GM15510 (cell line): Measurements from ENCODE around the gene EPN2.

ENCODE experiments used
- POLR2A ChIP-seq: IDR thresholded peaks from 3 replicates; pipeline ENCODE4 v1.6.1; 2011; ENCODE audit warnings: borderline replicate concordance; ENCODE audit not compliant: insufficient read length; ENCODE audit errors: extremely low read depth

EPN2 gene

DNA sequence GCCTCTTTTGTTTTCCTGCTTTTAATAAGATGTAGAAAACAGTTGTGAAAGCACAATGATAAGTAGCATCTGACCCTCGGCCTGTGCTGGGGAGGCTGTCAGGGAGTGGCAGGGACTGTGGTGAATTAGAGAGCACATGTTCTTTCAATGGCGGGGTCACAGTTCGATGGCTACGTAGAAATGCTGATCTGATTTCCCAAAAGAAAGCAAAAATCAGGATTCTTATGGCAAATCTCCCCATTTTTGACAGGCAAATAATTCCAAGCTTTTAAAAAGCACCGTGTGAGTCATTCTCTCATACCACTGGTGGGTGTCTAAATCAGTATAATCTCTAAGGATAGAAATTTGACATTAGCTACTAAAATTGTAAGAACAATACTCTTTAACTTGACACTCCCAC, 137.0 kb downstream of the EPN2 start:
- TF ChIP-seq POLR2A: no peak

DNA sequence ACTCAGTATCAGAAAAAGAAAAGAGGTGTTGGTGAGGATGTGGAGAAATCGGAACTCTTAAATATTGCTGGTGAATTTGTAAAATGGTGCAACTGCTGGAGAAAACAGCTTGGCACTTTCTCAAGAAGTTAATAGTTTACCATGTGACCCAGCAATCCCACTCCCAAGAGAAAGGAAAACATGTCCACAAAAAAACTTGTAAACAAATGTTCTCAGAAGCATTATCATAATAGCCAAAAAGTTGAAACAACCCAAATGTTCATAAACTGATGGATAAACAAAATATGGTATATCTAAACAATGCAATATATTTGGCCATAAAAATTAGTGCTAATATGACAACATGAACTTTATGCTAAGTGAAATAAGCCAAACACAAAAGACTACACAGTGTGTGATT, 138.6 kb downstream of the EPN2 start:
- TF ChIP-seq POLR2A: no peak

DNA sequence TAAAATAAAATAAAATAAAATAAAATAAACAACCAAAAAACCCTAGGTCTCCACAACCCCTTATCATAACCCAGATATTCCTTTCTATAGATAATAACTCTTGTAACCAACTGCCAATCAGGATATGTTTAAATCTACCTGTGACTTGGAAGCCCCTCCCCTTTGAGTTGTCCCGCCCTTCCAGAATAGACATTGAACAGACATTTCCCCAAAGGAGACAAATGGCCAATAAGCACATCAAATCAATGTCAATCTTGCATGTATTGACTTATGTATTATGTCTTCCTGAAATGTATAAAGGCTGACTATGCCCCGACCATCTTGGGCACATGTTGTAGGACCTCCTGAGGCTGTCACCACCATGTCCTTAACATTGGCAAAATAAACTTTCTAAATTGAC, 139.6 kb downstream of the EPN2 start:
- no peak for TF ChIP-seq POLR2A

DNA sequence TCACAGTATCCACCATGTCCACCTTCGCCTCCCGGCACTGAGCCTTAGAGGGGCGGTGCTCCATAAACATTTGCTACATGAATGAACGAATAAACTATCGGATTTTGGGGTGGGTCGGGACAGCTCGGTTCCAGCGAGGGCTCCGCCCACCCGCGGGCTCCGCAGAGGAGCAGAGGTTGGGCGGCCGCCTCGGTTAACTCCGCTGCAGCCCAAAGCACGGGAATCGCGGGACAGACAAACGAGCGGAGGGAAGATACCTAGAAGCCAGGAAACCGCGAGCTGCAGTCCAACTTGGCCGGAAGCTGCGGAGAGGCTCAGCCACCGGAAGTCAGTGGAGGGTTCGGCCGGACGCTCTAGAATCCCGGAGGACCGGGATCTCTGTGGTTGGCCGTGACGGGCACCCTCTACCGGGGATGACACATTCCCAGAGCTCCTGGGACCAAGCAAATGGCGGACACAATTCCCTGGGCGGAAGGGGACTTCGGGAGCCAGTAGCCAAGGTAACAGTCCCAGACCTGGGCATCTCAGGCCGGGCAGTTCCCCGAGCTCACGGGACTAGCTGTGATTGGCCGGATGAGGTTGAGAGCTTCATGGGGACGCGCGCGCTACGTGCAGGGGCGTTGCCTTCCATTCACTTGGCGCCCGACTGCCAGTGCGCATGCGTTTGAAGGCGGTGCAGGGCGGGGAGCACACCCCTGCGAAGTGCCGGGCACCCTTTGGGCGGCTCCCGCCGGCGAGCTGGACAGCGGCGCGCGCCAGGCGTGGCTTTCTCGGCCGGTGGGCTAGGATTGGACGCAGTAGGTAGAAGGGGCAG, 140.6 kb downstream of the EPN2 start:
- TF ChIP-seq POLR2A: peak; percentile 75

DNA sequence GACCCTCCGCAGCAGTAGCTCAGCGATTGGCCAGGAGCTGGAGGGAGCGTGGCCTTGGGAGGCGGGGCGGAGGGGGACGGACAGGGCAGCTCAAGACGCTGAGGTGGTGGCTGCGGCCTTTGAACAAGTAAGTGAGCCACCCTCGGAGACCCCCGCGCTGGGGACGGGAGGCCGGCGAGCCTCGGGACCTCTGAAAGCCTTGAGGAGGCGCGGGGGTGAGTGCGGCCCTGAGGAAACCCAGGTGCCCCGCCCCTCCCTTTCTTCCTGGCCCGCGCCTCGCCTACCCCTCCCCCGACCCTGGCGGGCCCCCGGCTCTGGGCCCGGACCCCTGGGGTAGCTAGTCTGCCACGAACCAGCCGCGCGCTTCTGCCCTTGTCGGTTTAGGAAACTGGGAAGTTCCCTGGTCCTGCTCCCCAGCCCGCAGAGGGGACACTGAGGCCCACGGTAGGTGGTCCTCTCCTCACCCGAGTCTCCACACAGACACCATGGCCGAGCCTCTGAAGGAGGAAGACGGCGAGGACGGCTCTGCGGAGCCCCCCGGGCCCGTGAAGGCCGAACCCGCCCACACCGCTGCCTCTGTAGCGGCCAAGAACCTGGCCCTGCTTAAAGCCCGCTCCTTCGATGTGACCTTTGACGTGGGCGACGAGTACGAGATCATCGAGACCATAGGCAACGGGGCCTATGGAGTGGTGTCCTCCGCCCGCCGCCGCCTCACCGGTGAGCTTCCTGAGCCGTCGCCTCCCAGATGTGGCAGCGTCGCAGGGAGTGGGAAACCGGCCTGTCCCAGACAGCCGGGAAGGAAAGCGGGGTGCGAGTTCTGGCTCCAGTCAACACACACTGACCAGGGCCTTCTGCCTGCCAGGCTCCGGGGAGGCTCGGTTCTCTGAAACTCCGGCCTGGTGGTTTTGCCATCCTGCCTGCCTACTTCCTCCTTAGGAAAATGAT, 141.5 kb downstream of the EPN2 start, which contains the start of gene MAPK7:
TSS of gene MAPK7 (plus strand) at position 83 of the 945 bp plus-strand sequence. CDS start at position 486, 403 bp downstream.
- TF ChIP-seq POLR2A: no peak

DNA sequence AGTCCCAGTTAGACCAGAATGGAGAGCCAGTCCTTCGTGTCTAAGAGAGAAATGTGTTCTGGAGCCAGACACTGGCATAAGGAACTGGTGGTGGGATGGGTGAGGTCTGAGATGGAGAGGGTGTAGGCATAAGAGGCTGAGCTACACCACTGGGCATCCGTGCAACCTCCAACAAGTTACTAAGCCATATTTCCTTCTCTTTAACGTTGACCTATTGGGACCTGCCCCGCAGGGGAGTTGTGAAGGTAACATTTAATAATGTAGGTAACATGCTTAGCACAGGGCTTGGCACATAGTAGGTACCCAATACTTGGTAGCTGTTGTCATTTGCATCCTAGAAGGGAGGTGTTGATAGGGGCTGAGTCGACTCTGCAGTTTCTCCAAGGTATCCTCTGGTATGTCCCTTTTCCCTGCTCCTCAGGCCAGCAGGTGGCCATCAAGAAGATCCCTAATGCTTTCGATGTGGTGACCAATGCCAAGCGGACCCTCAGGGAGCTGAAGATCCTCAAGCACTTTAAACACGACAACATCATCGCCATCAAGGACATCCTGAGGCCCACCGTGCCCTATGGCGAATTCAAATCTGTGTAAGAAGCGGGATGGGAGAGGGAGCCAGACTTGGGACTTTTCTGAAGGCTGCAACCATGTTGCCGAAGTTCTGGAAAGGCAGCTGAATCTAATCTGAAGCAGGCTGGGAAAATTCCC, 142.3 kb downstream of the EPN2 start:
- TF ChIP-seq POLR2A: no peak

DNA sequence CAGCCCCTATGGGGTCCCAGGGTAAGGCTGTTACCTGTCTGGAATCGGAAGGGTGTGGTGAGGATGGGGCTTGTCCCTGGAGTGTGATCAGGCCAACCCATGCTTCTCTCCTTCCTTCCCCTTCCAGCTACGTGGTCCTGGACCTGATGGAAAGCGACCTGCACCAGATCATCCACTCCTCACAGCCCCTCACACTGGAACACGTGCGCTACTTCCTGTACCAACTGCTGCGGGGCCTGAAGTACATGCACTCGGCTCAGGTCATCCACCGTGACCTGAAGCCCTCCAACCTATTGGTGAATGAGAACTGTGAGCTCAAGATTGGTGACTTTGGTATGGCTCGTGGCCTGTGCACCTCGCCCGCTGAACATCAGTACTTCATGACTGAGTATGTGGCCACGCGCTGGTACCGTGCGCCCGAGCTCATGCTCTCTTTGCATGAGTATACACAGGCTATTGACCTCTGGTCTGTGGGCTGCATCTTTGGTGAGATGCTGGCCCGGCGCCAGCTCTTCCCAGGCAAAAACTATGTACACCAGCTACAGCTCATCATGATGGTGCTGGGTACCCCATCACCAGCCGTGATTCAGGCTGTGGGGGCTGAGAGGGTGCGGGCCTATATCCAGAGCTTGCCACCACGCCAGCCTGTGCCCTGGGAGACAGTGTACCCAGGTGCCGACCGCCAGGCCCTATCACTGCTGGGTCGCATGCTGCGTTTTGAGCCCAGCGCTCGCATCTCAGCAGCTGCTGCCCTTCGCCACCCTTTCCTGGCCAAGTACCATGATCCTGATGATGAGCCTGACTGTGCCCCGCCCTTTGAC, 143.5 kb downstream of the EPN2 start:
- TF ChIP-seq POLR2A: no peak

DNA sequence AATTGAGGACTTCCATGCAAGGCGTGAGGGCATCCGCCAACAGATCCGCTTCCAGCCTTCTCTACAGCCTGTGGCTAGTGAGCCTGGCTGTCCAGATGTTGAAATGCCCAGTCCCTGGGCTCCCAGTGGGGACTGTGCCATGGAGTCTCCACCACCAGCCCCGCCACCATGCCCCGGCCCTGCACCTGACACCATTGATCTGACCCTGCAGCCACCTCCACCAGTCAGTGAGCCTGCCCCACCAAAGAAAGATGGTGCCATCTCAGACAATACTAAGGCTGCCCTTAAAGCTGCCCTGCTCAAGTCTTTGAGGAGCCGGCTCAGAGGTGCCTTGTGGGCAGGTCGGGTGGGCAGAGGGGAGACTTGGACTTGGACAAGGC, 144.2 kb downstream of the EPN2 start:
- no peak for TF ChIP-seq POLR2A

DNA sequence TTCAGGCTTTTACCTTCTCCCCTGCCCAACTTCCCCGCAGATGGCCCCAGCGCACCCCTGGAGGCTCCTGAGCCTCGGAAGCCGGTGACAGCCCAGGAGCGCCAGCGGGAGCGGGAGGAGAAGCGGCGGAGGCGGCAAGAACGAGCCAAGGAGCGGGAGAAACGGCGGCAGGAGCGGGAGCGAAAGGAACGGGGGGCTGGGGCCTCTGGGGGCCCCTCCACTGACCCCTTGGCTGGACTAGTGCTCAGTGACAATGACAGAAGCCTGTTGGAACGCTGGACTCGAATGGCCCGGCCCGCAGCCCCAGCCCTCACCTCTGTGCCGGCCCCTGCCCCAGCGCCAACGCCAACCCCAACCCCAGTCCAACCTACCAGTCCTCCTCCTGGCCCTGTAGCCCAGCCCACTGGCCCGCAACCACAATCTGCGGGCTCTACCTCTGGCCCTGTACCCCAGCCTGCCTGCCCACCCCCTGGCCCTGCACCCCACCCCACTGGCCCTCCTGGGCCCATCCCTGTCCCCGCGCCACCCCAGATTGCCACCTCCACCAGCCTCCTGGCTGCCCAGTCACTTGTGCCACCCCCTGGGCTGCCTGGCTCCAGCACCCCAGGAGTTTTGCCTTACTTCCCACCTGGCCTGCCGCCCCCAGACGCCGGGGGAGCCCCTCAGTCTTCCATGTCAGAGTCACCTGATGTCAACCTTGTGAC, 144.7 kb downstream of the EPN2 start:
- TF ChIP-seq POLR2A: no peak

DNA sequence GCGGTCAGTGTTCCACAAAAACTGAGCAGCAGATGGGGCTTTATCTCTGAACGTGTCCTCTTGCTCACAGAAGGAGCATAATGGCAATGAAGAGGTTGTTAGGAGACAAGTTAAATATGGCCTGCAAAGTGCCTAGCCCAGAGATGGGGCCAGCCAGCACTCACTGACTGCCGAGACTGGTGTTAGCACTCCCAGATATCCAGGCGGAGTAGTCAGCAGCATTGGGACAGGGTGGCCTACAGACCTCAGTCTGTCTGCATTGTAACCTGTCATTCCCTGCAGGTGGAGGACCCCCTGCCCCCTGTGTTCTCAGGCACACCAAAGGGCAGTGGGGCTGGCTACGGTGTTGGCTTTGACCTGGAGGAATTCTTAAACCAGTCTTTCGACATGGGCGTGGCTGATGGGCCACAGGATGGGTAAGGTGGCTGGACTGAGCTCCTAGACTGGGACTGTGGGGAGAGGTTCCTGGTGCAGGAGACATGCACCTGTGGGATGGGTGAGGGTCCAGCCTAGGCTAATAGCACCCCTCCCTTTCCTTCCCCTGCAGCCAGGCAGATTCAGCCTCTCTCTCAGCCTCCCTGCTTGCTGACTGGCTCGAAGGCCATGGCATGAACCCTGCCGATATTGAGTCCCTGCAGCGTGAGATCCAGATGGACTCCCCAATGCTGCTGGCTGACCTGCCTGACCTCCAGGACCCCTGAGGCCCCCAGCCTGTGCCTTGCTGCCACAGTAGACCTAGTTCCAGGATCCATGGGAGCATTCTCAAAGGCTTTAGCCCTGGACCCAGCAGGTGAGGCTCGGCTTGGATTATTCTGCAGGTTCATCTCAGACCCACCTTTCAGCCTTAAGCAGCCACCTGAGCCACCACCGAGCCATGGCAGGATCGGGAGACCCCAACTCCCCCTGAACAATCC, 145.6 kb downstream of the EPN2 start:
- TF ChIP-seq POLR2A: no peak

DNA sequence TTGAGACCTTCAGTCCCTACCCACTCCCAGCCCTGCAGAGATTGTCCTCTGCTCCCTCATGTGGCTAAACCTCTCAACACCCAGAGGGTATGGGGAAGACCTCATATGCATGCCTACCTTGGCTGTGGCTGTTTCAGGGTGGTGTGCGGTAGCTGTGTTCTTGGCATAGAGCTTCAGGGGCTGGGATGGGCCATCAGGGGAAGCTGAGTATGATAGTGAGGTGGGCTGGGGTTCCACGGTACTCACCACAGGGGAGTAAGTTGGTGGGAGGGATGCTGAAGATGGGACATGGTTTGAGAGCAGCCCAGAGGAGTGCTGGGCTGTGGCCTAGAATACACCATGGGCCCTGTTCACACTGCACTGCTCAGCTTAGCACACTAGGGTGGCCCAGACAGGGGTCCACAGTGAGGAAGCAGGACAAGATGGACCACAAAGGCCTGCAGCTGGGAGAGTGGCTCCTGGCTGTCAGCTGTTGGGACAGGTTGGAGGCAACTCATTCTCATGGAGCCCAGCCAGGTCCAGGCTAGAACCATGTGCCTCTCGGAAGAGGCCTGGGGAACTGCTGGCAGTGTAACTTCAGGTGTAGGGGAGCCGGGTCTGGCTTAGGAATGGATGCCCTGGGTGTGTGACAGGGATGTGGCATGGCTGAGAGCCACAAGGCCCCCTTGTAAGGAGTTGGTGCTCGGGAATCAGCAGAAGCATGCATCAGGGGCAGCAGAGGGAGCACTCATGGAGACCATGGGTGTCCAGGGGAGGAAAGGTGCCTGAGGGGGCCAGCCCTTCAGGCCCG, 146.7 kb downstream of the EPN2 start:
- TF ChIP-seq POLR2A: no peak
